ENCODE measurements around the gene ABCC1. TPM values are rescaled to one million over a fixed set of nuclear protein-coding genes. Genes with fewer than 3 reads are reported as not detected.

Gene ABCC1
- total RNA-seq, 1 donor = 46.2 TPM

GRCh38 chr16:16154281-16154951 lies 205.0 kb downstream of the ABCC1 start:
- no peak for TF ChIP-seq CTCF (IDR thresholded peaks at IDR 0.05; ENCODE audit: insufficient read depth, low read length)
- no peak overlapping the region for H3K4me3 ChIP-seq (ENCODE audit: low read depth, low read length)
- DNase-seq (ENCODE audit: low read depth) = no peak

GRCh38 chr16:16155234-16155633 lies 205.8 kb downstream of the ABCC1 start:
- DNase-seq (ENCODE audit: low read depth) = no peak
- no peak for TF ChIP-seq CTCF (IDR thresholded peaks at IDR 0.05; ENCODE audit: insufficient read depth, low read length)
- no peak overlapping the region for H3K4me3 ChIP-seq (ENCODE audit: low read depth, low read length)

GRCh38 chr16:16157166-16157565 lies 207.8 kb downstream of the ABCC1 start:
- no peak overlapping the region for H3K4me3 ChIP-seq (ENCODE audit: low read depth, low read length)
- TF ChIP-seq CTCF (IDR thresholded peaks at IDR 0.05; ENCODE audit: insufficient read depth, low read length) = no peak
- DNase-seq (ENCODE audit: low read depth) = no peak

- TF ChIP-seq CTCF (IDR thresholded peaks at IDR 0.05; ENCODE audit: insufficient read depth, low read length) = no peak
- H3K4me3 ChIP-seq (ENCODE audit: low read depth, low read length) = no peak overlapping the region
- no peak for DNase-seq (ENCODE audit: low read depth)
Observed at GRCh38 chr16:16158082-16158658, 208.8 kb downstream of the ABCC1 start.

- no peak for DNase-seq (ENCODE audit: low read depth)
- no peak overlapping the region for H3K4me3 ChIP-seq (ENCODE audit: low read depth, low read length)
- no peak for TF ChIP-seq CTCF (IDR thresholded peaks at IDR 0.05; ENCODE audit: insufficient read depth, low read length)
Observed at GRCh38 chr16:16158741-16159374, 209.4 kb downstream of the ABCC1 start.

GRCh38 chr16:16159662-16160061 lies 210.2 kb downstream of the ABCC1 start:
- TF ChIP-seq CTCF (IDR thresholded peaks at IDR 0.05; ENCODE audit: insufficient read depth, low read length) = no peak
- no peak for DNase-seq (ENCODE audit: low read depth)
- no peak overlapping the region for H3K4me3 ChIP-seq (ENCODE audit: low read depth, low read length)
